ENCODE data around the gene PTMA.

GRCh38 chr2:231714639-231715498 is 6.5 kb downstream of the PTMA start:
- no peak for TF ChIP-seq EZH2 (IDR thresholded peaks at IDR 0.05; ENCODE audit: borderline replicate concordance)
- TF ChIP-seq, protein P1, sequence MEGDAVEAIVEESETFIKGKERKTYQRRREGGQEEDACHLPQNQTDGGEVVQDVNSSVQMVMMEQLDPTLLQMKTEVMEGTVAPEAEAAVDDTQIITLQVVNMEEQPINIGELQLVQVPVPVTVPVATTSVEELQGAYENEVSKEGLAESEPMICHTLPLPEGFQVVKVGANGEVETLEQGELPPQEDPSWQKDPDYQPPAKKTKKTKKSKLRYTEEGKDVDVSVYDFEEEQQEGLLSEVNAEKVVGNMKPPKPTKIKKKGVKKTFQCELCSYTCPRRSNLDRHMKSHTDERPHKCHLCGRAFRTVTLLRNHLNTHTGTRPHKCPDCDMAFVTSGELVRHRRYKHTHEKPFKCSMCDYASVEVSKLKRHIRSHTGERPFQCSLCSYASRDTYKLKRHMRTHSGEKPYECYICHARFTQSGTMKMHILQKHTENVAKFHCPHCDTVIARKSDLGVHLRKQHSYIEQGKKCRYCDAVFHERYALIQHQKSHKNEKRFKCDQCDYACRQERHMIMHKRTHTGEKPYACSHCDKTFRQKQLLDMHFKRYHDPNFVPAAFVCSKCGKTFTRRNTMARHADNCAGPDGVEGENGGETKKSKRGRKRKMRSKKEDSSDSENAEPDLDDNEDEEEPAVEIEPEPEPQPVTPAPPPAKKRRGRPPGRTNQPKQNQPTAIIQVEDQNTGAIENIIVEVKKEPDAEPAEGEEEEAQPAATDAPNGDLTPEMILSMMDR (IDR thresholded peaks at IDR 0.05; ENCODE audit: poor library complexity): peak; percentile 93

Data from hepatocyte (in vitro differentiated cells).